GM23248 (cell line): ENCODE results near the gene PRRT2. TPM values are rescaled to one million over a fixed set of nuclear protein-coding genes. Genes with fewer than 3 reads are reported as not detected.
A peak's percentile ranks its signal among the peaks of the same experiment; 100 is the strongest.
"Not testable (repeated sequence)": the region's sequence is repeated elsewhere in the genome, so short reads cannot be mapped to it uniquely, and the experiment has no call there.

ENCODE experiments used
- DNase-seq: peaks from one replicate; pipeline ENCODE4 v3.0.0-alpha.2; 2015
- H2AFZ ChIP-seq: fragments of 200-600 bp; sonication (generic); 2 replicates; pipeline ENCODE4 v1.6.1; 2016; ENCODE audit warnings: antibody characterized with exemption
- H3F3A ChIP-seq: fragments of 200-600 bp; sonication (generic); 2 replicates; pipeline ENCODE4 v1.6.1; 2016; ENCODE audit warnings: mild to moderate bottlenecking, antibody characterized with exemption, mixed run types; ENCODE audit not compliant: insufficient read depth
- H3K27ac ChIP-seq: fragments of 200-600 bp; sonication (generic); 2 replicates; pipeline ENCODE4 v1.5.1; 2016; ENCODE audit warnings: mild to moderate bottlenecking
- H3K27me3 ChIP-seq: fragments of 200-600 bp; sonication (generic); replicated peaks from 2 replicates; pipeline ENCODE4 v1.6.1; 2016; ENCODE audit warnings: mild to moderate bottlenecking; ENCODE audit not compliant: insufficient read depth
- H3K36me3 ChIP-seq: fragments of 200-600 bp; sonication (generic); 2 replicates; pipeline ENCODE4 v1.6.1; 2016; ENCODE audit warnings: low read depth, mild to moderate bottlenecking
- H3K4me1 ChIP-seq: fragments of 200-600 bp; sonication (generic); 2 replicates; pipeline ENCODE4 v1.6.1; 2016; ENCODE audit warnings: mild to moderate bottlenecking; ENCODE audit not compliant: insufficient read depth
- H3K4me2 ChIP-seq: fragments of 200-600 bp; sonication (generic); one replicate; pipeline ENCODE4 v1.6.1; 2016; ENCODE audit warnings: mild to moderate bottlenecking; ENCODE audit not compliant: unreplicated experiment
- H3K4me3 ChIP-seq: fragments of 200-600 bp; sonication (generic); 2 replicates; pipeline ENCODE4 v1.5.1; 2016; ENCODE audit warnings: mild to moderate bottlenecking
- H3K79me2 ChIP-seq: fragments of 200-600 bp; sonication (generic); 2 replicates; pipeline ENCODE4 v1.6.1; 2016; ENCODE audit warnings: mild to moderate bottlenecking; ENCODE audit not compliant: insufficient read depth
- H3K9ac ChIP-seq: fragments of 200-600 bp; sonication (generic); 2 replicates; pipeline ENCODE4 v1.6.1; 2016; ENCODE audit warnings: mild to moderate bottlenecking
- H3K9me2 ChIP-seq: fragments of 200-600 bp; sonication (generic); 2 replicates; pipeline ENCODE4 v1.6.1; 2016; ENCODE audit warnings: mixed run types, mild to moderate bottlenecking, moderate library complexity; ENCODE audit not compliant: insufficient read depth
- H3K9me3 ChIP-seq: fragments of 200-600 bp; sonication (generic); one replicate; pipeline ENCODE4 v1.6.1; 2017; ENCODE audit warnings: low read depth
- H4K20me1 ChIP-seq: fragments of 200-600 bp; sonication (generic); 2 replicates; pipeline ENCODE4 v1.6.0; 2016; ENCODE audit not compliant: insufficient read depth
- EZH2 ChIP-seq: fragments of 200-600 bp; sonication (generic); IDR thresholded peaks from 2 replicates; pipeline ENCODE4 v1.6.1; 2018; ENCODE audit warnings: antibody characterized with exemption, mild to moderate bottlenecking; ENCODE audit not compliant: insufficient read depth, poor library complexity, severe bottlenecking
- EZH2phosphoT487 ChIP-seq: fragments of 200-600 bp; sonication (generic); IDR thresholded peaks from 2 replicates; pipeline ENCODE4 v1.6.1; 2018; ENCODE audit warnings: antibody characterized with exemption, moderate library complexity, mild to moderate bottlenecking, low read depth; ENCODE audit not compliant: insufficient read depth
- WGBS, 2 experiments: methylation state at CpG; one replicate each; pipeline ENCODE4 v1.1.6; 2015 to 2017; ENCODE audit warnings: low lambda C conversion rate in 2 of 2, low coverage in 1 of 2; ENCODE audit errors: missing lambda C conversion rate in 2 of 2; 5-methylcytosine and 5-hydroxymethylcytosine counted together
- in situ Hi-C: fragments of 300-500 bp; cut with MboI; formaldehyde crosslinking; loops from 2 replicates; pipeline ENCODE4 v1.15.0; 2020
- polyA plus RNA-seq: library from polyadenylated mRNA; unstranded; fragments of >200 nt; fragmentation: Nextera tagmentation; extraction: Ambion mirVana; gene quantifications from 2 replicates; pipeline ENCODE4 v1.2.1, GENCODE V29; 2016
- total RNA-seq: library from RNA; depleted of rRNA; stranded (reverse); fragments of >200 nt; shearing (Covaris generic); gene quantifications from 2 replicates; pipeline ENCODE4 v1.2.3, GENCODE V29; 2014

The PRRT2 gene
- total and polyA plus RNA-seq, 2 experiments from 2014 or later = 0.43 to 2.1 TPM

- Histone ChIP-seq H3K9me2 (no peaks in the 10 kb centered on the region), H3K9ac (peak within 1 kb of the TSS; percentile 86), H3K27ac (peak within 1 kb of the TSS; percentile 81), H4K20me1 (no peaks in the 10 kb centered on the region), H3K4me1 (peaks cover 9% of the 10 kb centered on the region; the same call in 1 of the 2 replicates), H3K27me3 (no peaks in the 10 kb centered on the region), H2AFZ (peak within 1 kb of the TSS; percentile 100), H3K9me3 (no peaks in the 10 kb centered on the region), H3F3A (peaks cover 5% of the 10 kb centered on the region; the same call in 1 of the 2 replicates), H3K4me3 (peak within 1 kb of the TSS; percentile 84), H3K4me2 (peak within 1 kb of the TSS; percentile 88), H3K36me3 (no peaks in the 10 kb centered on the region), H3K79me2 (peaks cover 48% of the 10 kb centered on the region)
- 0 to 2% methylated on average over 61 to 67 of the region's 67 CpGs for WGBS, 2 experiments
- in situ Hi-C loops = no loop called here
- peak; percentile 100 for DNase-seq
- TF ChIP-seq EZH2phosphoT487 (no peak), EZH2 (no peak)
Measured at GRCh38 chr16:29790183-29790948, 21.6 kb upstream of the PRRT2 start, which contains the start of gene KIF22. KIF22 (plus strand) TSS chr16:29790751; CDS start chr16:29790760, 9 bp downstream.

GRCh38 chr16:29790949-29791844 lies 20.8 kb upstream of the PRRT2 start:
- in situ Hi-C loops = no loop called here
- peak overlapping the region; percentile 86 for H3K9ac ChIP-seq
- H4K20me1 ChIP-seq = no peaks in the 10 kb centered on the region
- peak overlapping the region; percentile 84 for H3K4me3 ChIP-seq
- peak overlapping the region; percentile 13; the same call in 1 of the 2 replicates for H3K27ac ChIP-seq
- peaks cover 5% of the 10 kb centered on the region; the same call in 1 of the 2 replicates for H3F3A ChIP-seq
- H3K79me2 ChIP-seq = peaks cover 56% of the 10 kb centered on the region
- DNase-seq = peak; percentile 51
- H3K27me3 ChIP-seq = no peaks in the 10 kb centered on the region
- H3K4me1 ChIP-seq = 0 out of 2 replicates have a peak, but pooled peaks cover 9% of the 10 kb centered on the region
- H3K9me3 ChIP-seq = no peaks in the 10 kb centered on the region
- H3K36me3 ChIP-seq = no peaks in the 10 kb centered on the region
- no peaks in the 10 kb centered on the region for H3K9me2 ChIP-seq
- peak overlapping the region; percentile 94 for H2AFZ ChIP-seq
- 2 to 3% methylated on average over 26 to 31 of the region's 31 CpGs for WGBS, 2 experiments
- H3K4me2 ChIP-seq = peak overlapping the region; percentile 79
- TF ChIP-seq EZH2phosphoT487 = no peak
- no peak for TF ChIP-seq EZH2

- Histone ChIP-seq H3K9ac (peak overlapping the region; percentile 86; the same call in 1 of the 2 replicates), H3K36me3 (no peaks in the 10 kb centered on the region)
- in situ Hi-C loops = no loop called here
Measured at GRCh38 chr16:29791845-29792807, 19.9 kb upstream of the PRRT2 start.

GRCh38 chr16:29793153-29793552 lies 18.8 kb upstream of the PRRT2 start:
- H4K20me1 ChIP-seq, H3K36me3 ChIP-seq, H3K27ac ChIP-seq, H3F3A ChIP-seq, DNase-seq, H3K4me3 ChIP-seq, H3K9me3 ChIP-seq, H3K4me2 ChIP-seq, H2AFZ ChIP-seq, in situ Hi-C loops, H3K27me3 ChIP-seq, H3K4me1 ChIP-seq, H3K9ac ChIP-seq, H3K9me2 ChIP-seq: not testable (repeated sequence)
- 90 to 92% methylated on average over 18 of the region's 18 CpGs for WGBS, 2 experiments
- H3K79me2 ChIP-seq = peaks cover 70% of the 10 kb centered on the region

More at GRCh38 chr16:29791845-29792807, 19.9 kb upstream of the PRRT2 start:
- H3K4me1 ChIP-seq = 0 out of 2 replicates have a peak, but pooled peaks cover 9% of the 10 kb centered on the region
- no peaks in the 10 kb centered on the region for H3K27me3 ChIP-seq
- H2AFZ ChIP-seq = peak overlapping the region; percentile 94
- TF ChIP-seq EZH2phosphoT487 = no peak
- no peak for TF ChIP-seq EZH2
- H3K9me3 ChIP-seq = no peaks in the 10 kb centered on the region
- H3K4me2 ChIP-seq = peak overlapping the region; percentile 79
- DNase-seq = no peak
- no peaks in the 10 kb centered on the region for H3K9me2 ChIP-seq
- peaks cover 65% of the 10 kb centered on the region for H3K79me2 ChIP-seq
- peak overlapping the region; percentile 84 for H3K4me3 ChIP-seq
- no peak overlapping the region for H3K27ac ChIP-seq
- H3F3A ChIP-seq = peaks cover 5% of the 10 kb centered on the region; the same call in 1 of the 2 replicates
- 84 to 86% methylated on average over 9 of the region's 9 CpGs for WGBS, 2 experiments
- no peaks in the 10 kb centered on the region for H4K20me1 ChIP-seq
